Amniotic stem cell (primary cell): ENCODE measurements around the gene SUGT1.
"Not testable (repeated sequence)": the region's sequence is repeated elsewhere in the genome, so short reads cannot be mapped to it uniquely, and the experiment has no call there.

Experiments
- DNase-seq: peaks from one replicate; lab custom pipeline; 2025; lab: John Stamatoyannopoulos, UW

The SUGT1 gene

DNA sequence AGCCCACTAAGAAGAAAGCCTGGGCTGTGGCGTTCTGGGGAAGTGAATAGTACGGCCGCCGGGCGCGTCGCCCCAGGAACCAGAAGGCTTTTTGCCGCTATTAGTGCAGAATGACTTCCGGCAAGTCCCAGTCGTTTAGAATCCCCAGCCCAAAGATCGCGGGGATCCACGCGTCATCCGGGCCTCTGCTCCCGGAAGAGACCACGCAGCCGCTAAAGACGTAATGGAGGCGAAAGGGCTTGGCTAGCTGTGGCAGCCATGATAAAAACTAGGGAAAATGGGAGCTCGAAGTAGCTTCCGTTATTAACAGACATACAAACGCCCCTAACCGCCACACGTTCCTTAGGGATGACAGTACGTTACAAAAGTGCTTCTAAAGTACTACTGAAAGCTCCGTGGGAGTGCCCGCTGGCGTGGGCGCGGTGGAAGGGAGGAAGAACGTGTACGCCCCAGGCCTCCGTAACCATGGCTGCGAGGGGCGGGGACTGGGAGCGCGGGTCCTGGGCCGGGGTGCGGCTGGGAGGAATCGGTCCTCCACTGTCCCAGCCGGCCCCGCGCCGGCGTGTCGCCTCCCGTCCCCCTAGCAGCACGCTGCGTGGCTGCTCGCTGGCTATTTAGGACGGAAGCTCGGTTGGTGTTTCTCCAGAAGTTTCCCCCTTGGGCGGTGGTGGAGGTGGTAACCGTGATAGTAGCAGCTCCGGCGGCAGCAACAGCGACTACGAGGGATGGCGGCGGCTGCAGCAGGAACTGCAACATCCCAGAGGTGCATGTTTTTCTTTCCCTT lies at the start of gene SUGT1:
TSS of gene SUGT1 (plus strand) at position 641 of the 784 bp plus-strand sequence. CDS start at position 726, 85 bp downstream.
- DNase-seq, result peak; percentile 92

DNA sequence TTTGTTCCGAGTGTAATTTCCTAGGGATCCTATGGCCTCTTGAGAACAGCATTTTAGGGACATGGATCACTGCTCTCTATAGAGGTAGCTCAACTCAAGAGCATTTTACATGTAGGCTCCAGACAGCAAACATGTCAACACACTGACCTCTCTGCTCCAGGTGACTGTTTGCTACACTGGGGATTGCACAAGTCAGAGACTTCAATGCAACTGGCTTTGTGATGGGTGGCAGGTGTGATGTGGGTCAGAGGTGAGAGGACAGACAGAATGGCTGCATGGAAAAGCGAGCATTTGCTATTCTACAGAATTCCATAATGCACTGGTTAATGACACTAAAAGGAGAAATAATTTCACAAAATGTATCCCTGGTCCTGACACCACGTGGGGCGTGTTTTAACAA lies 49.3 kb upstream of the SUGT1 start:
- DNase-seq, result not testable (repeated sequence)

DNA sequence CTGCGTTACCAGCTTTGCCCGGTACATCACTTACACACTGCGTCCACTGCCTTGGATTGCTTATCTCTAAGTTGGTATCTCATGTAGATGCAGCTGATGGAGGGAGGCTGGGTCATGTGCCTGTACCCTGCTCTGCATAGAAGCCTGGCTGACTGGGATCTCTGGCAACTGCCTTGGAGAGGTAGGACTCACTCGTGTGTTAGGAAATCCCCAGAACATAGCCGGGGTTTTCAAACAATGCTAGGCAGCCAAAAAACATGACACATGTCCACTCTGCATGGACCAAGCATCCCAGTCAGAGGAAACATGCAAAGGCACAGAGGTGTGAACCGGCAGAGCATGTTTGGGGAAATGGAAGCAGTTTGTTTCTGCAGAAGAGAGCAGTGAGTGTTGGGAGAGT lies 46.5 kb upstream of the SUGT1 start:
- DNase-seq, result not testable (repeated sequence)

DNA sequence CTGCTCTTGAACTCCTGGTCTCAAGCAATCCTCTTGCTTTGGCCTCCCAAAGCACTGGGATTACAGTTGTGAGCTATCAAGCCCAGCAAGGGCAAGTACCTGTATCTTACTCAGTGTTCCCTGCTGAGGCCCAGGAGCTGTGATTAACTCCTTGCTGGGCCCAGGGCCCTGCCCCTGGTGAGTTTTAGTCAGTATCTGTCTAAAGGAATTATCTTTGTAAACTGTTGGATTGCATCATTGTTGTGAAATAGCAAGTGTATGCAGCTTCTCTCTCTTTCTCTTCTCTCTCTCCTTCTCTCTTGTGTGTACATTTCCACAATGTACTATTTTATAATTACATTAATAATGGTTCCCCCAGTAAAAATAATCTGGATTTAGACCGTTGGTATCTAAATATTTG lies 45.8 kb upstream of the SUGT1 start:
- DNase-seq, result not testable (repeated sequence)

DNA sequence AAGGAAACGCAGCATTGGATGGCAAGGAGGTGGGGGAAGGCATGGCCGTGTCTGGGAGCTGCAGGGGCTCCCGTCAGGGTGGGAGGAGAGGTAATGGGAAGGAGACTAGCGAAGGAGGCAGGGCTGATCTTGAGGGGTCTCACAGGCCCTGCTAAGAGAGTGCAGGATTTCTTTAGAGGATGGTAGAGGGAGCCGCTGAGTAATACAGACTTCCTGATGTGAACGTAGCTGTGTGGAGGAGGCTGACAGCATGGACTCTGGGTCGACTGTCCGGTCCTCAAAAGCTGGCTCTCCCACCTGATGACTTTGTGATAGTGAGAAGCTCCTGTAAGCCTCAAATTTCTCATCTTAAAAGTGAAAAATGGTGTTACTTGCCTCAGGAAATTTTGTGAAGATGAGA lies 44.5 kb upstream of the SUGT1 start:
- DNase-seq, result not testable (repeated sequence)

DNA sequence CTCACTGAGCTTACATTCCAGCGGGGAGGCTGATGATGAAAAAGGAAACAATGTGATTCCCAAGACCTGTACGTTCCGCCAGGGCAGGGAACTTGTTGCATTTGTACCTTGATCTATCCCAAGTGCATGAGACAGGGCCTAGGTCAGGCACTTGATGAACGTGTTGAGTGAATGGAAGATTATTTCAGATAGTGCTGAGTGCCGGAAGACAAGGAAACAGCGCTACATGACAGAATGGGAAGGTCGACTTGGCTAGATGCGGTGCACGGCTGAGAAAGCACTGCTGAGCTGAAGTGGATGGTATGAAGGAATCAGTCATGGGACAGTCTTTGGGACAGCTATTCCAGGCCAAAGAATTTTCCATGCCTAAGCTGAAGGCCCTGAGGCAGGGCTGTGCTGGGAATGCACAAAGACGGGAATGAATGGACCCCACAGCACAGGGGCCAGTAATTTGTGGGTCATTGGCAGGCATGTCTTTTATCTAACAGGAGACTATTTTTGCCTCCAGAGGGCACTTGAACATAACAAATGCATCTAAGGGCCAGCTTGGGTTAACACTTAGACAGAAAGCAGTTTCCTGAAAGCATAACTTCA lies 43.5 kb upstream of the SUGT1 start:
- not testable (repeated sequence) for DNase-seq

DNA sequence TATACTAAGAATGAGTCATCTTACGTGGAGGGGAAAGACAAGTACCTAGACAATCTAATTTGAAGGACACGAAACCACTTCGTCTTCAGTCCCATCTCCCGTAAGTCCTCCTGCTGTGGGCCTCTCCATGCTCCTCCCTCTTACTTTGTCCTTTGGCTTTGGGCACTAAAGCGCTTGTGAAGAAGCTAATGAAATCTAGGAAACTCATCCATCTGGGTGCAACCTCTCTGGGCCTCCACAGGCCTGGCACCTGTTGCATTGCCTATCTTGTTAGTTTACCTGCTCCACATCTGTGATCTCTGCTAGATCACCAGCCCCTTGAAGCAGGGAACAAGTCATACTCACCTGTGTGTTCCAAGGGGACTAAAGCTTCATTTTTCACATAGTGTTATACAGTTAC lies 42.5 kb upstream of the SUGT1 start:
- not testable (repeated sequence) for DNase-seq

DNA sequence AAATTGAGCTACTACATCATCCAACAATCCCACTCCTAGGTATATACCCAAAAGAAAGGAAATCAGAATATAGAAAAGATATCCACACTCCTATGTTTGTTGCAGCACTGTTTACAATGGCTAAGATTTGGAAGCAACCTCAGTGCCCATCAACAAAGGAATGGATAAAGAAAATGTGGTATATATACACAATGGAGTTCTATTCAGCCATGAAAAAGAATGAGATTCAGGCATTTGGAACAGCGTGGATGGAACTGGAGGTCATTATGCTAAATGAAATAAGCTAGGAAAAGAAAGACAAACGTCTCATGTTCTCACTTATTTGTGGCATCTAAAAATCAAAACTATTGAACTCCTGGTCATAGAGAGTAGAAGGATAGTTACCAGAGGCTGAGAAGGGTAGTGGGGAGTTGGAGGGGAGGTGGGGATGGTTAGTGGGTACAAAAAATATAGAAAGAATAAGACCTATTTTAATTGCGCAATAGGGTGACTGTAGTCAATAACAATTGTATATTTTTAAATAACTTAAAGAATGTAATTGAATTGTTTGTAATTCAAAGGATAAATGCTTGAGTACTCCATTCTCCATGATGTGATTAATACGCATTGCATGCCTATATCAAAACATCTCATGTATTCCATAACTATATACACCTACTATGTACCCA lies 37.4 kb upstream of the SUGT1 start:
- DNase-seq, result no peak

DNA sequence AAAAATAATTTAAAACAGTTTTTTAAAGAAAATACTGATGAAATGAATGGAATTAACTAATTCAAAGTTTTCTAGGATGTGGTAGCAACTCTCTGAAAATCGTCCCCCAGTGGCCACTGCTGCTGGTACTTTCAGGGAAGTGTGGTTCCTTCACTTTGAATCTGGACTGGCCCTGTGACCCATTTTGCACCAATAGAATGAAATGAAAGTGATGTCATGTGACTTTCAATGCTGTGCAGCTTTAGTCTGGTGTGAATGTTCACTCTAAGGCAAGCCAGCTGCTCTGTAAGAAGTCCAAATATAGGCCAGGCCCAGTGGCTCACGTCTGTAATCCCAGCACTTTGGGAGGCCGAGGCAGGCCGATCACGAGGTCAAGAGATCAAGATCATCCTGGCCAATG lies 36.8 kb upstream of the SUGT1 start:
- DNase-seq, result no peak

DNA sequence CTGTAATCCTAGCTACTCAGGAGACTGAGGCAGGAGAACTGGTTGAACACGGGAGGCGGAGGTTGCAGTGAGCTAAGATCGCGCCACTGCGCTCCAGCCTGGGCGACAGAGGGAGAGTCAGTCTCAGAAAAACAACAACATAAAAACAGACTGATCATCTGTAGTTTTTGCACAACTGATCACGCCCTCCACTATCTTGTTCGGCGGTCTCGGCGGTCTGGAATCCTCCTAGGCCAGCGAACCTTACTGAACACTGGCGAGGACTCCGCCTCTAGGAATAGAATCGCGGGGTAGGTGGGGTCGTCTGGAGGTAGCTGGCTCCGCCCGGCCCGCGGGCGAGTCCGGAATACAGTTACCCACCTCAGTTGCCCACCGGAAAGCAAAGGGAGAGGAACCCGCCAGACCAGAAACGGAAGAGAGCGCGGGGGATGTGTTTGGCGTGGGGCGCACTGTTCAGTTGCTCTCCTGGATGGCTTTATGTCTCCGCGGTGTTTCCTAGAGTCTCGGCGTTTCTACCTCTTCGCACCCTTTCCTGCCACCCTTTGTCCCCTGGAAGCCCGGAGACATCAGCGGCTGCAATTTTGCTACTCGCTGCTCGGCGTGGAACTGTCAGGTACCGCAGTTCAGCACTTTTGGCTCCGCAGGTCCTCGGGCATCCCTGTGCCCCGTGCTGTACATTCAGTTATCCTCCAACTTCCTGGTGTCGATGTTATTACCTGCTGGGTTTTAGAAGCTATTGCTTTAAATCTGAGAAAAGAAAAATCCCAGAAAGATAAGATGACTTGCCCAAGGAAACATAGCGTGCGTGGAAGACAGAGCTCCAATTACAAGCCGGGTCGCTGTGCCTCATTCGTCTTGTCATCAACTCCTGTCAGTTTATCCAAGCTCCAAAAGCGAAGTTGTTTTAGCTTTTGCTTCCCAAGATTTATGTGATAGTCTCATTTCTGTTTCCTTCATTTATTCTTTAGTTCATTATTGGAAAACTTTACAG lies 35.3 kb upstream of the SUGT1 start:
- no peak for DNase-seq

DNA sequence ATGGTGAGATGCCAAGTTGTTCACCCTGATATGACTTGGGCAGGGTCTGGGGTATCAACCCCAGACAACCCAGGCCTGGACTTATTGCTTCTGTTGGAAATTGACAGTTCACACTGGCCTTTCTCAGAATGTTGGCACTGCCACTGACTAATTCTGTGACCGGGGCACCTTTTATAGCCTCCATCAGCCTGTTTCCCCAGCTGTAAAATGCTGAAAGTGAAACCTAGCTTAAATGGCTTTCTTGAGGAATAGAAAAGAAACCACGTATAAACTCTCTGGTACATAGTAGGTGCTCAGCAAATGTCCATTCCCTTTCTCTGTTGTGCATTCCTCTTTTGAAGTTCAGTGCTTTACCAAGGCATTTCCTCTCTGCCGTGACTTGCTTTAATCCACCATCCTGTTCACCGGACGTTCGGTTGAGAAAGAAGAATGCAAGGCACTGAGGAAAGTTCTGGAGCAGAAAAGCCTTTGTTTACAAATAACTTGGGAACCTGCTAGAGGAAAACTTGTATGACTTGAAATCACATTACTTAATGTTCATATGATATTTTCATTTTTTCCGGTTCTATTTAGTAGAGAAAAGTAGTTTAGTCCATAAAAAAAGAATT lies 21.4 kb upstream of the SUGT1 start:
- DNase-seq, result not testable (repeated sequence)

DNA sequence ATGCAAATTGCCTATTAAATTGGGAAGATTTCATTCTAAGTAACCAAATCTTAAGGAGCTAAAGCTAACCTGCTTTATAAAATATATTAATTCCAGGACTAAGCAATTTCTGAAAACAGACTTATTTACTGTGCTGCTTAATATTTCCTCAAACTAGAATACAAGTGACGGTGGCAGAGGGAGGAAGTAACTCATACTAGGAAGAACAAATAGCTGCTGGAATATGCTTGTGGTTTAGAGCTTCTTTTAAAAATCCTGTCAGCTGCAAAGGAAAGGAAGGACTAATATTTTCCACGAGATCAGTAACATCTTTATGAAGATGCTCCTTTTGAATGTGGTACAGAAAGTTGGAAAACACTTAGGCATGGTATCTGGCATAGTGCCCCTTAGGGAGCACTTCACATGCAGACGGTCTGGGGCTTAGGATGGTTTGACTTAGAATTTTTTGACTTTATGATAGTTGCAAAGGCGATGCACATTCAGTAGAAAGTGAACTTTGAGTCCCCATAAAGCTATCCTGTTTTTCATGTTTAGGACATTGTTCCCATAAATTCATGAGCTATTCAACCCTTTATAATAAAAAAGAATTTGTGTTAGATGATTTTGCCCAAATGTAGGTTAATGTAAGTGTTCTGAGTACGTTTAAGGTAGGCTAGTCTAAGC lies 13.8 kb upstream of the SUGT1 start:
- DNase-seq, result no peak

DNA sequence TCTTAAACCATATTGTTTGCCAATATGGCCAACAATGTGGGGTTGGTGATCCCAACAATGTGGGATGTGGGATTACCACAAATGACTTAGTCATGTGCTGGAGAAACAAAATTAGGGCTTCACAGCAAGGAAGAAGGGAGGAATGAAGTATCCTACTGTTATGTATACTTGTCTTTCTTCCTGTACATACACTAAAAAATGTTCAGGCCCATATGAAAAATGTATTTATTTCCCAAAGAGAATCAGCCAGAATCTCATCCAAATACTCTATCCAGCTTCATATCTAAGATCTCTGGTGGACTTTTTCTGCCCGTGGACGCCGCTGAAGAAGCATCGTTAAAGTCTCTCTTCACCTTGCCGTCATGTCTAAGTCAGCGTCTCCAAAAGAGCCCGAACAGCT lies 10.5 kb upstream of the SUGT1 start, which contains the start of gene HNRNPA1L2:
TSS of gene HNRNPA1L2 (plus strand) at position 301 of the 400 bp plus-strand sequence. CDS start at position 363, 62 bp downstream.
- DNase-seq, result no peak

DNA sequence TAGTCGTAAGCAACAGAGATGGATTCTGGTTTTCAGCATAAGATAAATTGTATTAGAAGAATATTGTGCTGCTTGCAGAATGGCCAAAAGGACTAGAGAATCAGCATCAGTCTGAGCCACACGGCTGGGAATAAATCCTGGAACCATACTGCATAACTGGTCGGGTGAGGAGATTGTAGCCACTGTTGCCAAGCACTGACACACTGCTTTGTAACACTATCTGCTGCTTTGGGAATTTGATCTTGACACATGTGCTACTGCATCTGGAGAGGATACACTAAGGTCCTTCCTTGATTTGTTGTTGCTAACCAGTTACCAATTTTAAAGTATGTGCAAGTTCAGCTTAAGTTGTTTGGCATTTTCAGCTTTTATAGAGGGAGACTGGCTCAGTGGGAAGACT lies 8.5 kb upstream of the SUGT1 start:
- DNase-seq, result no peak

DNA sequence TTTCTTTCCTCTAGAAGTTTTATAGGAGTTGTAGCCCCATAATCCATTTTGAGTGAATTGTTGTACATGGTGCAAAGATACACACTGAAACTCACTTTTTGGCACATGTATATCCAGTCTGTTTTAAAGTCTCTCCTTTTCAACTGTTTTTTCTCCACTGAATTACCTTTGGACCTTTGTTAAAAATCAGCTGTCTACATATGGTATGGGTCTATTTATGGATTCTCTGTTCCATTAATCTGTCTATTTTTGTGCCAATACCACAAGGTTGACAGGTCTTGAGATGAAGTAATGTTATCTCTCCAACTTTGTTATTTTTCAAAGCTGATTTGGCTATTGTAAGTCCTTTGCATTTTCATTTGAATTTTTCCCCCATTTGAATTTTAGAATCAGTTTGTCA lies 5.7 kb upstream of the SUGT1 start:
- no peak for DNase-seq

DNA sequence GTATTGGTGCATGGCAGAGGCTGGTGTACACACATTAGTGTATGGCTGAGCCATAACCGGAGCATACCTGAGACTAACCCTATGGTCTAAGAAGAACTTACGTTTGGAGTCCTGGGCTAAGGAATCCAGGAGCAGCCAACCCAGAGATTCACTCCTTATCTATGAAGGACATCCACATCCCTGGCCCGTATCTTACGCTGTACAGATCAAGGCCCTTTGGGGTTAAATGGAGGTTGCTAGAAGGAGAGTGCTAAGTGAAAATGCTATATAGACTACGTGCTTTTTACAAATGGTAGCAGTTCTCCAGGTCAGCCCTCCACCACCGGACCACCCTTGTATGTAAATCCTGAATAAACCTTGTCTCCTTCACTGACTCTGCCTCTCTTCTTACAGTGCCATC lies 1.9 kb upstream of the SUGT1 start:
- DNase-seq, result no peak

DNA sequence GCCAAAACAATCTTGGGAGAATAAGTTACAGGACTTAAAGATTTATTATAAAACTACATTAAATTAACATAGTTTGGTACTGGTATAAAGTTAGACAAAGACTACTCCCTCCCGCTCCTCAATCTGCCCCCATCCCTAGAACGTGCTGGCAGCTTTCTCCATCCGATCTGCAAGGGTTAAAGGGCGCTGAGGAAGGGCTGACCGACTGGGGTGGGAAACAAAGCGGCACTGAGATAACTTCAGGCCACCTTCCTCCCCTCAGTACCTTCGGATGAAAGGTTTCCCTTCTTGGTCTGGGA lies 790 bp upstream of the SUGT1 start:
- DNase-seq, result no peak

DNA sequence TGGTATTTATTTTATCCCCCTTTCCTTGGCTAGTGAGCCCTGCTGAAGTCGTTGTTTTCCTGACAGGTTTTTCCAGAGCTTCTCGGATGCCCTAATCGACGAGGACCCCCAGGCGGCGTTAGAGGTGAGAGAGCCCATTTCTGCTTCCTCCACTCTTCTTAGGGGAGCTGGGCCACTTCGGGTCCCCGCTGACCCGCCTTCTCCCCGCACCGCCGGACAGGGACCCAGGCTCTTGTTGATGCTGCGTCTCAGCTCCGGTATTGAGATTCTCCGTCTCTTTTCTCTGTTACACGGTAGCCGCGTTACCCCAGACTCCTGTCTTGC lies 306 bp downstream of the SUGT1 start:
- no peak for DNase-seq

DNA sequence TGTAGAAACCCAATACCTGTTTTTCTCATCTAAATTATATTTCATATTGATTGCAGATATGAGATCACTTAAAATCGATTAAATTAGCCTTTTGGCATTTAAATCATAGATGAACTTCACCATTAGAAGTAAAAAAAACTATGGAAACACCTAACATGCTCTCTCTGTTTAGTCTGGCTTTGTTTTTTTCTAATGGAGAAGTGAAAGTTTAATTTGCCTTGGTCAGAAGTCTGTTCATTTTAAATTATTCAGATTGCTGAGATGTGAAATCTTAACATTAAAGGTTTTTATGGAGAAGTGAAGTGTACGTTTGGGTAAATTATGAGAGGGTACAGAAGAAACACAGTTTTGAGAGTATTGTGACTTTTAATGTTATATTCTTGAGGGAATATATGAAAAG lies 6.7 kb downstream of the SUGT1 start:
- DNase-seq, result no peak

DNA sequence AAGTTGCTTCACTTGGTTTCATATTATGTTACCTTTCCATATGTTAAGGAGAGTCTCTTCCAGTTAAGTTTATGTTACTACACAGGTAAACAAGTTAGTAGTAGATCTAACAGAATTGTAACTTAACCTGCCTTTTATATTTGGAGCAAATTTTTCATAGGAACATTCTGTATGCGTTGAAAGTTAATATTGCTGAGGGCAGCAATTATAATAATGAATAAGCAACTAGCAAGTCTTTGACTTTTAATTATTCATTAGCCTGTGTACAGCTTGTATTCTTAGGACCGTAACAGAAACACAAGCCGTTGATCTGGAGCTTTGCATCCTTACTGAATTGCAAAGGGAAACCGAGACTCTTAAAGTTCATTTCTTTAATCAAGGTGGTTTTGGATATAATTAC lies 11.6 kb downstream of the SUGT1 start:
- no peak for DNase-seq

DNA sequence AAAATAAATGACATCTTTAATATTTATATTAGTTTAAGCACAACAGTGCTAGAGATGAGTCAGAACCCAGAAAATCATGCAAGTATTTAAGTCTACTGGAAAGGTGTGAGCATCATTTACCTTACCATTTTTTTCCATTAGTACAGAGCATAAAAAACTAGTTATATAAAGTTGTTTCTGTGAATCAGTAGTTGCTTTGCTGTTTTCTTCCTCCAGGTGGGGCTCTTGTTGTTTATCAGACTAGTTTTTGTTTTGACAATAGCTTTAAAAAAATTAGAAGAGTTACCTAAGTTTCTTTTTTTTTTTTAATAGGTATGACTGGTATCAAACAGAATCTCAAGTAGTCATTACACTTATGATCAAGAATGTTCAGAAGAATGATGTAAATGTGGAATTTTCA lies 12.7 kb downstream of the SUGT1 start:
- no peak for DNase-seq
